CD14-positive monocyte (primary cell): ENCODE measurements around the gene TRIM33. TPM values are rescaled to one million over a fixed set of nuclear protein-coding genes. Genes with fewer than 3 reads are reported as not detected.

Experiments
- DNase-seq, 3 donors: peaks; one replicate each; pipeline ENCODE4 v3.0.0-alpha.2; 2011 to 2022
- H2AFZ ChIP-seq: 2 replicates; pipeline ENCODE4 v1.6.0; 2012; ENCODE audit warnings: mild to moderate bottlenecking, low read depth, low read length, inconsistent platforms; ENCODE audit not compliant: insufficient read depth, poor library complexity, severe bottlenecking
- H3K27ac ChIP-seq, 2 donors: 1 replicate in 1 of 2; 2 replicates in 1 of 2; pipeline ENCODE4 v1.5.1; 2012 to 2013; ENCODE audit warnings: low read length in 2 of 2, control low read depth in 1 of 2, inconsistent platforms in 1 of 2, low read depth in 1 of 2, mild to moderate bottlenecking in 1 of 2
- H3K27me3 ChIP-seq, 2 donors: one replicate each; pipeline versions ENCODE4 v1.6.0 to v1.6.1; 2011 to 2013; ENCODE audit warnings: low read length in 2 of 2; ENCODE audit not compliant: control insufficient read depth in 2 of 2, insufficient read depth in 2 of 2
- H3K36me3 ChIP-seq, 2 donors: replicated peaks in 1 of 2; 1 replicate in 1 of 2; 2 replicates in 1 of 2; pipeline versions ENCODE4 v1.5.1 to v1.6.1; 2012 to 2013; ENCODE audit warnings: low read length in 2 of 2, control low read depth in 1 of 2, inconsistent platforms in 1 of 2, mild to moderate bottlenecking in 1 of 2; ENCODE audit not compliant: insufficient read depth in 2 of 2, control insufficient read depth in 1 of 2
- H3K4me1 ChIP-seq, 2 donors: 1 replicate in 1 of 2; 2 replicates in 1 of 2; pipeline versions ENCODE4 v1.5.1 to v1.6.1; 2012 to 2013; ENCODE audit warnings: low read length in 2 of 2, control low read depth in 1 of 2, inconsistent platforms in 1 of 2, mild to moderate bottlenecking in 1 of 2, moderate library complexity in 1 of 2; ENCODE audit not compliant: insufficient read depth in 2 of 2, control insufficient read depth in 1 of 2
- H3K4me2 ChIP-seq: replicated peaks from 2 replicates; pipeline ENCODE3; 2012; ENCODE audit warnings: low read length, moderate library complexity, mild to moderate bottlenecking; ENCODE audit not compliant: poor library complexity, severe bottlenecking; ENCODE audit errors: extremely low read depth
- H3K4me3 ChIP-seq, 3 experiments: fragments of 200-600 bp in 1 of 3; sonication (generic) in 1 of 3; replicated peaks in 1 of 3; 1 replicate in 2 of 3; 2 replicates in 1 of 3; pipeline ENCODE4 v1.5.1; 2011 to 2013; ENCODE audit warnings: low read length in 3 of 3, mild to moderate bottlenecking in 3 of 3, control low read depth in 2 of 3, low read depth in 2 of 3, inconsistent platforms in 1 of 3, moderate library complexity in 1 of 3
- H3K79me2 ChIP-seq: 2 replicates; pipeline ENCODE4 v1.6.0; 2012; ENCODE audit warnings: mild to moderate bottlenecking, control low read depth, inconsistent platforms, low read length, moderate library complexity; ENCODE audit not compliant: insufficient read depth
- H3K9ac ChIP-seq: 2 replicates; pipeline ENCODE4 v1.6.0; 2017; ENCODE audit warnings: low read length, mild to moderate bottlenecking; ENCODE audit not compliant: insufficient read depth, poor library complexity, severe bottlenecking
- H3K9me3 ChIP-seq, 2 donors: replicated peaks in 1 of 2; 1 replicate in 1 of 2; 2 replicates in 1 of 2; pipeline versions ENCODE4 v1.5.1 to v1.6.1; 2012 to 2013; ENCODE audit warnings: low read length in 2 of 2, control low read depth in 1 of 2; ENCODE audit not compliant: control insufficient read depth in 1 of 2, insufficient read depth in 1 of 2
- H4K20me1 ChIP-seq: 2 replicates; pipeline ENCODE4 v1.6.0; 2012; ENCODE audit warnings: mild to moderate bottlenecking, low read length, control low read depth, moderate library complexity; ENCODE audit not compliant: insufficient read depth
- H3K27ac Mint-ChIP-seq, 7 donors: one replicate each; pipeline ENCODE4 v1.8.0; 2020; ENCODE audit warnings: mild to moderate bottlenecking in 7 of 7, mixed read lengths in 7 of 7, moderate library complexity in 6 of 7, inconsistent platforms in 2 of 7
- H3K27me3 Mint-ChIP-seq, 3 donors: one replicate each; pipeline ENCODE4 v1.8.0; 2021 to 2022; ENCODE audit warnings: low read depth in 3 of 3, mild to moderate bottlenecking in 3 of 3, mixed read lengths in 3 of 3, moderate library complexity in 3 of 3, inconsistent platforms in 1 of 3
- H3K36me3 Mint-ChIP-seq, 2 donors: one replicate each; pipeline ENCODE4 v1.8.0; 2020; ENCODE audit warnings: mixed read lengths in 2 of 2, inconsistent platforms in 1 of 2, mild to moderate bottlenecking in 1 of 2
- H3K4me1 Mint-ChIP-seq: one replicate; pipeline ENCODE4 v1.8.0; 2020; ENCODE audit warnings: mild to moderate bottlenecking, mixed read lengths
- H3K4me3 Mint-ChIP-seq, 2 donors: one replicate each; pipeline ENCODE4 v1.8.0; 2020; ENCODE audit warnings: mild to moderate bottlenecking in 2 of 2, mixed read lengths in 2 of 2, moderate library complexity in 1 of 2
- H3K9me3 Mint-ChIP-seq, 7 donors: one replicate each; pipeline ENCODE4 v1.8.0; 2020 to 2022; ENCODE audit warnings: mixed read lengths in 7 of 7, mild to moderate bottlenecking in 6 of 7, moderate library complexity in 6 of 7, inconsistent platforms in 2 of 7
- WGBS: methylation state at CpG from one replicate; pipeline ENCODE4 v1.1.5; 2013; ENCODE audit warnings: missing lambda C conversion rate; ENCODE audit not compliant: insufficient coverage; 5-methylcytosine and 5-hydroxymethylcytosine counted together
- intact Hi-C, 2 donors: fragments of 100-400 bp; cut with micrococcal nuclease; formaldehyde crosslinking; loops; one replicate each; pipeline versions ENCODE4 v1.15.0 to v1.15.1; 2023
- polyA plus RNA-seq, 3 donors: library from polyadenylated mRNA; depleted of rRNA in 1 of 3; unstranded in 2 of 3; stranded (reverse) in 1 of 3; fragments of 300-500 nt in 2 of 3; fragments of >200 nt in 1 of 3; fragmentation: Illumina TruSeq in 2 of 3; gene quantifications; 1 replicate in 2 of 3; 2 replicates in 1 of 3; pipeline ENCODE4 v1.2.3, GENCODE V29; 2012 to 2021
- TF ChIP-seq, protein P1 (sequence below): fragments of 200-600 bp; IDR thresholded peaks from one replicate; pipeline ENCODE4 v1.8.0; 2022; ENCODE audit warnings: antibody characterized with exemption, mild to moderate bottlenecking

TRIM33 gene
- polyA plus RNA-seq, 3 donors, result 11.8 to 16.5 (median 13.7) TPM

DNA sequence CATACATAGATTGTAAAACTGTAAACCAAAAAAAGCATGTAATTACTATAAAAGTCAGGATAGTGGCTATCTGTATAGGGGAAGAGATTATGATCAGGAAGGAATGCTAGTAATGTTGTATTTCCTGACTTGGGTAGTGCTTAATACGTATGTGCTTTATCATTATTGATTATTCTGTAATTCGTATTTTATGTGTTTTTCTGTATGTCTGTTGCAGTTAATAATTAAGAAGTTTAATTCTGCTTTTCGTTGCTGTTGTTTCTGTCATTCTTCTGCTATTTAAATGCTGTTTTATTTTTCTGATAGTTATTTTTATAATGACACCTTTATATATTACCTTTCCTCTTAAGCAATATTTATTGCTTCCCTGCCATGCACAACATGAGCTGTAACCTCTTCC is 29.3 kb upstream of the TRIM33 start:
- no peaks in the 10 kb centered on the region for H3K4me1 Mint-ChIP-seq
- Histone ChIP-seq H3K9ac (no peak overlapping the region), H3K27me3 (no peaks in the 10 kb centered on the region), H3K79me2 (no peaks in the 10 kb centered on the region), H3K27ac (no peak overlapping the region), H3K4me1 (no peaks in the 10 kb centered on the region), H3K4me3 (no peak overlapping the region), H3K4me2 (no peak overlapping the region), H2AFZ (no peak overlapping the region), H4K20me1 (no peaks in the 10 kb centered on the region), H3K36me3 (no peaks in the 10 kb centered on the region), H3K9me3 (no peaks in the 10 kb centered on the region)
- H3K36me3 Mint-ChIP-seq, result no peaks in the 10 kb centered on the region
- intact Hi-C loops, result loop anchor here in 1 of 2 donors (10.0 kb wide), 1 partner anchor 55 kb away; no protein-coding TSS in a partner anchor
- no peak for DNase-seq
- H3K27ac Mint-ChIP-seq, result no peak overlapping the region
- H3K4me3 Mint-ChIP-seq, result no peak overlapping the region
- H3K9me3 Mint-ChIP-seq, result peaks cover 0 to 2% (median 0%) of the 10 kb centered on the region in 7 donors
- H3K27me3 Mint-ChIP-seq, result peaks cover 3 to 10% (median 7%) of the 10 kb centered on the region in 3 donors
- no CpG with 5 or more reads among the region's 3 CpGs for WGBS
- TF ChIP-seq, protein P1, sequence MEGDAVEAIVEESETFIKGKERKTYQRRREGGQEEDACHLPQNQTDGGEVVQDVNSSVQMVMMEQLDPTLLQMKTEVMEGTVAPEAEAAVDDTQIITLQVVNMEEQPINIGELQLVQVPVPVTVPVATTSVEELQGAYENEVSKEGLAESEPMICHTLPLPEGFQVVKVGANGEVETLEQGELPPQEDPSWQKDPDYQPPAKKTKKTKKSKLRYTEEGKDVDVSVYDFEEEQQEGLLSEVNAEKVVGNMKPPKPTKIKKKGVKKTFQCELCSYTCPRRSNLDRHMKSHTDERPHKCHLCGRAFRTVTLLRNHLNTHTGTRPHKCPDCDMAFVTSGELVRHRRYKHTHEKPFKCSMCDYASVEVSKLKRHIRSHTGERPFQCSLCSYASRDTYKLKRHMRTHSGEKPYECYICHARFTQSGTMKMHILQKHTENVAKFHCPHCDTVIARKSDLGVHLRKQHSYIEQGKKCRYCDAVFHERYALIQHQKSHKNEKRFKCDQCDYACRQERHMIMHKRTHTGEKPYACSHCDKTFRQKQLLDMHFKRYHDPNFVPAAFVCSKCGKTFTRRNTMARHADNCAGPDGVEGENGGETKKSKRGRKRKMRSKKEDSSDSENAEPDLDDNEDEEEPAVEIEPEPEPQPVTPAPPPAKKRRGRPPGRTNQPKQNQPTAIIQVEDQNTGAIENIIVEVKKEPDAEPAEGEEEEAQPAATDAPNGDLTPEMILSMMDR, result no peak

- H2AFZ ChIP-seq, result no peak overlapping the region
- no peaks in the 10 kb centered on the region for H3K27me3 ChIP-seq
- Mint-ChIP-seq H3K4me1 (no peaks in the 10 kb centered on the region), H3K27me3 (peaks cover 0 to 3% (median 2%) of the 10 kb centered on the region in 3 donors), H3K4me3 (no peak overlapping the region), H3K27ac (no peak overlapping the region), H3K36me3 (no peaks in the 10 kb centered on the region), H3K9me3 (peaks cover 0 to 3% (median 0%) of the 10 kb centered on the region in 7 donors)
- no peaks in the 10 kb centered on the region for H3K79me2 ChIP-seq
- H4K20me1 ChIP-seq, result no peaks in the 10 kb centered on the region
- H3K4me2 ChIP-seq, result no peak overlapping the region
- intact Hi-C loops, result no loop called here
- TF ChIP-seq, protein P1, result no peak
- no peaks in the 10 kb centered on the region for H3K9me3 ChIP-seq
- DNase-seq, result no peak
- WGBS, result 100% methylated on average over 2 of the region's 7 CpGs
- H3K36me3 ChIP-seq, result no peaks in the 10 kb centered on the region
- H3K4me3 ChIP-seq, result no peak overlapping the region
- no peak overlapping the region for H3K9ac ChIP-seq
- H3K27ac ChIP-seq, result no peak overlapping the region
- no peaks in the 10 kb centered on the region for H3K4me1 ChIP-seq
Measured at GRCh38 chr1:114536043-114536442, 25.0 kb upstream of the TRIM33 start.
